Stimulated activated CD4-positive, alpha-beta T cell treated with anti-CD3 and anti-CD28 coated beads, Interleukin-4, amount 100 ng/mL, for 24 hours (primary cell): ENCODE results near the gene IRS2.

Experiments used
- DNase-seq: peaks from one replicate; pipeline ENCODE4 v3.0.0-alpha.2; 2020

Gene IRS2

DNA sequence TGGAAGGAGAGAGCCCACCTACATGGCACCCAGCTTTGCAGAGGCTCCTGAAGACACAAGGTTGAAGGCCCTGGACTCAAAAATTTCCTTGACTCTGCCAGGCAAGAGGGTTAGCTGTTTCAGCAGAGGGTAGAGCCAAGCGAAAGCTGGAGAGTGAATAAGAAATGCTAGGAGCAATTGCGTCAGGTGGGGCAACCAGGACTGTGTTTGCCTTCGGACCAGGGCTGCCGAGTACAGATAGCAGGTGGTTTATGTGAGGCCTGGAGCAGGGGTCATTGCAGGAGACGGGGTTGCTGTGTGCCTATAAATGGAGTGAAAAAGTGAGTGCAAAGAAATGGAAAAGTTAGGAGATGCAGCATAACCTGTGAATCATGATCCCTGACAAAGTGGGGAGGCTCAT, 59.1 kb downstream of the IRS2 start:
- DNase-seq, result no peak

DNA sequence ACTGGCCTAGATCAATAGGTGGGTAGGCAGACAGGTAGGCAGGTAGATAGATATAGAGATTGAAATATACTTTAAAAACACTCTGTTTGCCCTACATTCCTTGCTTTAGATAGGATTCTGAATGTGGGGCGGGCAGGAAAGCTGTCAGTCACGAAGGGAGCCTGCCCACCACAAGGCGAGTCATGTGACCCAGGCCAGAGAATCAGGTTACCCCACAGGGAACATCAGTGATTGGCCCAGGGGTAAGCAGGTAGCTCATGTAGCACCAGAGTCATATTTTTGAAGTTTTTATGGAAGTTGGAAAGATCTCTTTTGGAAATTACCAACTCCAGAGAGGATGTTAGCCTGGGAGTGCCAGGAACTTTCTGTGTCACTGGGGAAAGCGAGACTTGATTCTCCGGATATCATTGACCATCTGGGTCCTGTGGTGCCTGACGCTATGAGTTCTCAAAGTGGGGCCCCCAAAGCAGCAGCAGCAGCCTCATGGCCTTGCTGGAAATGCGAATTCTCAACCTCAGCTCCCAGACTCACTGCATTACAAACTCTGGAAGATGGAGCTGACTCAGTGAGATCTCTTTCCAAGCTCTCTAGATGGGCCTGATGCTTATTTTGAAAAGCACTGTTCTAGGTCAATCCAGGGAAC, 60.3 kb downstream of the IRS2 start:
- no peak for DNase-seq

DNA sequence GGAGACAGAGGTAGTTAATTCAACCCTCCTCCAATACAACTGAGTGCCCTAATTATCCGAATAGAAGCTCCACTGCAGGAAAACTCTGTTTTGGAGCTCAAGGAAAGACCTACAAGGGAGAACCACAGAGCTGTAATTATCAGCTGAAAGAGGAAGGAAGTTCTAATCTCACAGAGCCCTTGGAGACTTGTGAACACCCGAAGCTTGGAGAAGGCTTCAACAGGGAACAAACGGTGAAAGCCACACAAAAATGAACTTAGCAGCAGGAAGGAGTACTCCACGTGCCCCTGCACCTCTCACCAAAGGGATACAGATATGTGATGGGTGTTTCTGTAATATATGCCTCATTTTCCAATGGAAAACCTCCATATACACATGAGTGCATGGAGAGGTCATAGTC, 61.1 kb downstream of the IRS2 start:
- no peak for DNase-seq

DNA sequence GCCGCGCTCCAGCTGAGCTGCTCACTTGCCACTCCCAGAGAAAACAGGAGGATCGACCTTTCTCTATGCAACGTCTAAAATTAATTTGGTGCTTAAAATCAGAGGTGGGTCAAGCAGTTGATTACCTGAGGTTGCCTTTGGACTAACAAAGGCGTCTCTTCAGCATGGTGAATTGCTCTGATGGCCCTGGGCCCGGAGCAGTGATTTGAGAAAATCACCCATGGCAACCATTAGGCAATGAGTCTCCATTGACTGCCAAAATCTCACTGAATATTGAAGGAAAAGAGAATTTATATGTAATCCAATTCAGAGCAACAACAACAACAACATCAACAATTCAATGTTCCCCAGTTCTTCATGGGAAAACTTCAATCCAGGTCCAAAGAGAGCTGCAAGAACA, 61.8 kb downstream of the IRS2 start:
- no peak for DNase-seq

DNA sequence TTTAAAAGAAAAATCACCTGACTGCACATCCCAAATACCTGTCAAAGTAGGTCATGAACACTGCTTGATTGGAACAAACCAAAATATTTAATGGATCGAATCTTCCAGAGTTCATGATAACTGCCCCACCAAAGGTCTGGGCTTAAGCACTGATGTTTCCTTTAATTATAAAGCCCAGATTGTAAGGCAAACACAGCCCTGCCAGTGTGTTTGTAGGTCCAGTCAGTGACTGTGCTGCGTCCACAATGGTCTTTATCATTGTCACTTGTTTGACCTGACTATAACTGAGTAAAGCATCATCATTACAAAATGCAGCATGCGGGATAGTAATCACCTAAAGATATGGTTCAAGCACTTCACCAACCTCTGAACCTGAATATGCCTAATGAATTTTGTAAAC, 63.3 kb downstream of the IRS2 start:
- no peak for DNase-seq

DNA sequence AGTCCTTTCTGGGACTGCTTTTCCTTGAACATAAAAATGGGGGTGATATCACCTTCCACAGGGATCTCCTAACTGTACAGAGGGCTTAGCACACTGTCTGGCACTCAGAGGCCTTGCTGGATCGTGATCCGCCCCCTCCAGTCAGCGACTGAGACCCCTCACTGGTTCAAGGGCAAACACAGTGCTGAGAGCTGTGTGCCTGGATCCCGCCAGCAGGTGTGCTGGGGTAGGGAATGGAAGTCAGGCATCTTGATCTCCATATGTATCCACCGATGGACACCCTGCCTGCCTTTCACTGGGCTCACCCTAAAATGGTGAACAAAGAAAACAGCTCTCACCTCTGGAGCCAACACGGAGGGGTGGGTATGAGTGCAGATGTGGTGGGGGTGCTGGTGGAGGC, 64.3 kb downstream of the IRS2 start:
- DNase-seq, result no peak

DNA sequence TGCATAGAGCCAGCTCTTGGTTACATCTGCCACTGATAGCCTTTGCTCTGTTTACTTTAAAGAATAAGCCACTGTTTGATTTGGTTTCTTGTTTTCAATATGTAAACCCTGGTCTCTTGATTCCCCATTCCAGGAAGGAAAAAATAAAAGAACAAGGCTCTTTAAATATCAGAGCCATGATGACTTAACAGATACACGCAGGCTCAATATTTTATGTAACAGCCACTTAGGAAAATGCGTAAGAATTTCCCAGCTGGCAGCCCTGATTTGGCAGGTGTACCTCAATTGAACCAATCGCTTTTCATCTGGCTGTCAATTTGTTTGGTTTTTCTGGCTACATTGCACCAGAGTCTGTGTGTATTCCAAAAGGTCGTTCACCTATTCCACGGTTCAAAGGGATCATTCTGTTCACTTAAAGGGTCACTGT, 65.6 kb downstream of the IRS2 start:
- DNase-seq, result no peak

DNA sequence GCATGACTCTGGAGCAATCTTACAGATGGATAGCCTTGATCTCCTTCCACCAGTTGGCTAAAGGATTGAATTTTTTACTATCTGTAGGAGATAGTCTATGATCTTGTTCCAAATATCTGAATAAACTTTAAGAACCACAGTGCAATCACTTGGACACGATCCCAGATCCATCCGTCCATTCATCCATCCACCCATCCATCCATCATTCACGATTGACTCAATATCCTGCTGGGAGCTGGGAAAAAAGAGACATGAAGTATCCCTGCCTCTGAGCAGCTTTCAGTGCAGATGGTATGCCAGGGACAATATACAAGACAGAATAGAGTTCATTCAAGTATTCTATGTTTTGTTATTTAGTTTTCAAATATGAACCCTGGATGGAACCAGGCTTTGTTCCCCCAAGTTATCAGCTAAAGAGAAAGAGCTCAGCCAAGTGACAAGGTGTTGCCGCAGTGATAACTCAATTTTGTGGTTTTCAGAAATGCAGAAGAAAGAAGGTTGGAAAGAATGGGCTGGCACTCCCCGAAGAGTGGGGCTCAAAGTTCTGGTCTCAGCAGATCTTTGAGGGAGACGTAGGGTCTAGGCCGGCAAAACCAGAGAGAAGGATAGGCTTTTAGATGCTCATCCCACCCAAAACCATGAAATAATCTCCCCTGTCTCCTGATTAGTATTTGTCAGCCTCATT, 66.3 kb downstream of the IRS2 start:
- no peak for DNase-seq

DNA sequence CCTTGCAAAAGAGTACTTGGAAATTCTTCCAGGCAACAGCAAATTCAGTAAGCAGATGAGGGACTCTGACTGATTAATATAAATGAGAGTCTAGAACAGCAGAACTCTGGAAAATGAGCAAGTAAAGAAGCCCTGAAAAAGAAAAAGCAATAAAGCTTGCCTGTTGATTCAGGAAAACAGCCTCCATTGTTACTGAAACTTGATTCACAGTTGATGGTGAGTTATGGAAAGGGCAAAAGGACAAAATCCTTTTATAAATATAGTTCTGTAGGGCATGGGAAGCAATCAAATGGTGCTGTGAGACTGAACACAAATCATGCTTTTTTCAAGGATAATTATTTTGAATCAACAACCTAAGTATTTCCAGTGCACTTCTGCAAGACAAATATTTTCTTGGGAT, 67.7 kb downstream of the IRS2 start:
- no peak for DNase-seq

DNA sequence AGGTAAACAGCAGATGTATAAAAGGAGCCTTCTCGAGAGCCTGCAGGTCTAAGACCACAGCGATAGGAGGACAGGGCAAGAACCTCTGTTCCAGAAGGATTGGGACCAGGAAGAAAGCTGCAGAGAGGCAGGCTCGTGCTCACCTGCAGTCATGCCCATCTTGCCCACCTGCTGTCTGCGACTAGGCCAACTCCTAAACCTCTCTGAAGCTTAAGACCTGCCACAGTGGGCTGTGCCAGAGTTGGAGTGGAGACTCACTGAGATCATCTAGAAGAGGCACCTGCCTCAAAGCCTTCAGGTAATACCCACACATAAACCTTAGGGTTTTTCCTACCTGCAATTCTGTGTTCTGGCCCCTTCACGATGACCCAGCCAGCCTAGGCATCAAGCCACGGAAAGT, 68.7 kb downstream of the IRS2 start:
- DNase-seq, result no peak

DNA sequence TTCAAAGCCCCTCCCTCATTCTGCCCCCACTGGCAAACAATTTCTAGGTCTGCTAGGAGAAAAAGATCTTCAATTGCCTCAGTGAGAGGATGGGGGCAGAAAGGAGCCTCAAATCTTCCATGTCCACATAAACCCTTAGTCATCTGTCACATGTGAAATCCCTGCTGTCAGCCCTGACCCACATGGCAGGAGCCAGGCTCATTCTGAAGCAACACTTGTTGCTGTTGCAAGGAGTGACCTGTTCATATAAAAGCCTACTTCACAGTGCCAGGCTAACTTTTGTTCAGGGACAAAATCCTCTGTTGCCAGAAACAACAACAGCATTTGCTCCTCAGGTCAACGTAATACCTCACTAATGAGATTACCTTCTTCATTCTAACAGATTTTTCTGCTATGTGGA, 70.5 kb downstream of the IRS2 start:
- DNase-seq, result no peak

DNA sequence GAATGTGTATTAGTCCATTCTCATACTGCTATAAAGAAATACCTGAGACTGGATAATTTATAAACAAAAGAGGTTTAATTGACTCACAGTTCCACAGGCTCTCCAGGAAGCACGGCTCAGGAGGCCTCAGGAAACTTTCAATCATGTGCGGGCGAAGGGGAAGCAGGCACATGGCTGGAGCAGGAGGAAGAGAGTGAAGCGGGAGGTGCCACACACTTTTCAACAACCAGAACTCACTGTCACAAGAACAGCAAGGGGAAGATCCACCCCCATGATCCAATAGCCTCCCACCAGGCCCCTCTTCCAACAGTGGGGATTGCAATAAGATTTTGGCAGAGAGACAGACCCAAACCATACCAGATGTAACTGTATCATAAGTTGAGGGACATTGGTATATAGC, 72.7 kb downstream of the IRS2 start:
- DNase-seq, result no peak

DNA sequence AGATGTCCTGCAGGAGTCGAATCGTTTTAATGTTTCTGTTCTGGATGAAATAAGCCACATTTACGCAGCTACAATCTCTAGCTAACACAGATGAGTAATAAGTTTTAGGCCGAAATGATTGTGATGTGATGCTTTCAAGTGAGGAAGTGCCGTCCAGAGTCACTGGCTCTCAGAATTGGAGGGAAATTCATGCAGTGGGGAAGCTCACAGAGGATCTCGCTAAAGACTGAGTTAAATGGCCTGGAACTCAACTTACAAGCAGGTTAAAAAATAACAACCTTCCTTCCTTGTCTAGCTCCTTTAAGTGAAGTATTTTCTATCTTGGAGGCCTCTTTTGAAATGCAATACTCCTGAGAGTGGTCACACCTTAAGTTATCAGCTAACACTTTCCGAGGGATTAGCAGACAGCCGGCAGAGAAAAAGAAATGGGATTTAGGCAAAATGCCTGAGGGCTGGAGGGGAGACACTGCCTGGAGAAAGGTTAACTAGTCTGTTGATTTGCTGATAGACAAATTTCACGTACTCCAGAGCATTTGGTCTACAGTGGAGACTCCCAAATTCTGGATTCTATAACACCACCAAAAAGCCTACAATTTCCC, 74.2 kb downstream of the IRS2 start:
- no peak for DNase-seq

DNA sequence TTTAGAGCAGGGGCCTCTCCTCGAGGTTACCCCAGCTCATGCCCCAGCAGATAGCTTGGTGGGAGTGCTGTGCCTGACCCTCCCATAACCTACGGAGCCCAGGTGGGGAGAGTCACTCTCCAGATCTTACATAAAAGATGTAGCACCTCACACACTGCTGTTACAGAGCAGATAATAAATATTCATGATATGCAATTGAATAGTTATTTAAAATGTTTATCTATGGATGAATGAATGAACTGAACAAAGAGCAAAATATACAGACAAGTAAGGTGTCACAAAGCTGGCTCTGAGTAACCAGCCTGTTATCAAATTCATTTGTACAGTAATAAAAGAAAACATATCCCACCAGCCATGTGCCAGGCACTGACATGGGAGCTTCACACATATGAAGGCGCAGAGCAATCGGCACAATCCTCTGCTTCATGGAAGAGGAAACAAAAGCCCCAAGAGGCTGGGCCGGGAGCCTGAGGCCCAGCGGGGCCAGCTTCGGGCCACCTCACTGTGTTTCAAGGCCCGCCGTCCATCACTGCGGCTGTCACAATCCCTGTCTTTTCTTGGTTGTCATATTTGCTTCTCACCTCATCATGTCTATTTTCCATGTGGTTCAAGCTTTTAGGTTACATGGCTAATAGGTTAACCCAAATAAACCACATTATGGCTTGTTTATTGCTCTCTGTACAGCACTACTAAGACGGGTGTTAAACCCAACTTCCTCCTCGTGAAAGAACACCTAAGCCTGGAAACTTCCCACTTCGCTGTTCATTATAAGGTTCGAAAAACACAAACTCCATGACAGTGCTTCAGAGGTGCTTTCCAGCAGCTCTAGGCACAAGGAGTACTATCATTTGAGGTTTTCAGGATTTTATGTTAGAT, 78.4 kb downstream of the IRS2 start:
- DNase-seq, result no peak

DNA sequence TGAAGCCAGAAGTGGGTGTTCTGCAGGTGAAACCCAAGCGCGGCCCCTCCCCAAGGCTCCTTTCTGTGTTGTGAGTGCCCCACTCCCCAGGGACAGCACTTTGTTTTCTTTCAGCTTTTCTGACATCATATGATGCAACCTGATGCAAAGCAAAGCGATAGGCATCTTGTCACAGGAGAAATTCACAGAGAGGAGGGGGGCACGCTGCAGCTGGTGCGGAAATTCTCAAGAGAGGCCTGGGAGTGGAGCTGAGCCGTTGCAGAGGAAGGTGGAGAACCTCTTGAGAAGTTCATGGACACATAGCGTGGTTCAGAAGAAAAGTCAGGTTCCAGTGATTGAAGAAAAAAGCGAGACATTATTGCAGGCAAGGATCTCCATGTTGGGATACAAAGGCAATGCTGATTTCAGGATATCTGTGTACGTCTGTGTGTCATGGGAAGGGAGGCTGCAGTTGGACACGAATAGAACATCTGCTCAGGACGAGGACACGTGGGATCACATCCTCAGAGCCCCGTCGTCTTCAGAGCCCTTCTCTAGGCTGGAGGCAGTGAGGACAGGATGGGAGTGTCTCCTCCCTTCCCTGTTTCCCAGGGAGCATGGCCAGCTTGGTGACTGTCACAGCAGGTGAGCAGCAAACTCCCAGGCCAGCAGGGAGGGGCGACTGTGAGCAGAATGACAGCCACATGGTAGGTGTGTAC, 79.2 kb downstream of the IRS2 start:
- no peak for DNase-seq

DNA sequence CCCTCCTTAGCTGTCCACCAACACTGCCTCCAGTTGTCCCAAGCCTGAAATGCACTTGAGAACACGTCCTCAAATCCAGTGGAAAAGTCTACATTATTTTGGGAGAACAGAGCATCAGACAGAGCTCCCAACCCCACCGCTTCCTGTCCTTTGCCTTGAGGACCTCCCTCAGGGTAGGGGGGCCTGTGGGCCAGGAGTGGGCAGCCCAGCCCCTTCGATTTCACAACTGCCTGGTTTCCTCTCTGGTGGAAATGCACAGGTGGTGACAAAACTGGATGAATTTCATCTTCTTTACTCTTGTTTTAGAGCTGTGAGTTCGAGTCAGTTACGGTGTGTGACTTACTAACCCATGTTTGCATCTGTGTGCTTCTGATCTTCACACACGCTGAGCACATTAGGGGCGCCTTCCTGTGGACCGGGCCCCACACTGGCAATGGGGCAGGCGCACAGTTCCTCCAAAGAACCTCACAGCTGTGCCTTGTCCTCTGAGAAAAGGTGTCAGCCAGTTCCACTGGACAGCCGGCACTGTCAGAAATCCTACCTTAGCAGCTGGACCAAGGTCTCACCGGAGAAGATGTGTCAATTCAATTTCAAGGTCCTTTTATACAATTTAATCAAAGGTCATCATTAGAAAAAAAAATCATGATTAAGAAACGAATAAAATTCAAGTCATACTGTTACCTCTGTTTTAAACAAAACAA, 80.2 kb downstream of the IRS2 start:
- DNase-seq, result no peak

DNA sequence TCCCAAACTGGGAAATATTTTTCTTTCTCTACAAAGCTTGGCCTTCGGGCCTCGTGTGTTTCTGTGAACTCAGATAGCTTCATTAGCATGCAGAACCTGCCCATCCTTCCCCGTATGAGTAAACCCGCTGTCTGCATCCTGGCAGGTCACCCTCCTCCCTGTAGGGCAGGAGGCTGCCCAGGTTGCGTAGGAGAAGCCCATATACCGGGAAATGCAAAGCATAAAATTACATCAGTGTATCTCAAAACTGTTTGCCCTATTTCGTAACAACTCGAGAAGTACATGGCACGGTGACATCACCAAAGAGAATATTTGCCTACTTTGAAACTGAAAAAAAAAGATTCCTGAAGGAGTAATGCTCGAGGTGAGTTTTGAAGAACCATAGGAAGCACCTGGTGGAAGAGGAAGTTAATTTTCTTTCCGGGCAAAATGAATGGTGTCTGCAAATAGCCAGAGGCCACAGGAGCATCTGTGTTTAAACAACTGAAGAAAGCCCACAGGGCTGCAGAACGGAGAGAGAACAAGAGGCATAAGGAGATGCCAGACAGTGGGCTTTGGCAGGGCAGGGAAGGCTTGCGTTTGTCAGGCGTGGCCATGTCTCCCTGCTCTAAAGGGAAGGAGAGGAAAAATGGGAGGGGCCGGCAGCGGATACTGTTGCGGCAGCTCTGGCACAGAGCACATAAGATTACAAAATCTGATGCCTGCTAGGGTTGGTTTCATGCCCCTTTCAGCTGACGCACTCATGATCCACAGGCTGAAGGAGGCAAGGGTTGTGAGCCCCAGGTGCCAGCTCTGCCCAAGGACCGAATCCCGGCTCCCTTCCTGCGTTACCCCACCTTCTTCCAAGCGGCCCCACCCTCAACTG, 81.4 kb downstream of the IRS2 start:
- no peak for DNase-seq

DNA sequence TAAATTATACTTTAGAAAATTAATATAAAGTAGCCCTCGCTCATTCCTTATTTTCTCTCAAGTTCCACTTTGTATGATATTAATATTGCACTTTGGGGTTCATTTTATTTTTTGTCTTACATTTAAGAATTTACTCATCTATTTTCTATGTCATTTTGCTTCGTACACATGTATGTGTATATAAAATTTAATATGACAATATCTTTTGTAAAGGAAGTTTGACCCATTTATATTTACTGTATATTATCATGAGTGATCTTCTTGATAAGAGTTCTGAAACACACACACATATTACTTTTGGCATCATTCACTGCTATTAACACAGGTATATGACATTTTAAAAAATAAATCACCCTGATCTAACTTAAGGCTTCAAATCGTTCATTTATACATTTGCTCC, 83.1 kb downstream of the IRS2 start:
- no peak for DNase-seq
